Sigmoid colon (tissue), 7 donors: ENCODE data around the gene KLK14. TPM values are rescaled to one million over a fixed set of nuclear protein-coding genes. Genes with fewer than 3 reads are reported as not detected.

Source experiments
- DNase-seq: peaks from one replicate; pipeline ENCODE4 v3.0.0-alpha.2; 2019
- H3K27ac ChIP-seq, 4 donors: fragments of 200-600 bp; sonication (generic); one replicate each; pipeline ENCODE4 v1.5.1; 2016 to 2019; ENCODE audit warnings: mild to moderate bottlenecking in 1 of 4
- H3K27me3 ChIP-seq, 3 donors: fragments of 200-600 bp; sonication (generic); one replicate each; pipeline ENCODE4 v1.5.1; 2019; ENCODE audit warnings: mild to moderate bottlenecking in 1 of 3
- H3K36me3 ChIP-seq, 4 donors: fragments of 200-600 bp; sonication (generic); one replicate each; pipeline ENCODE4 v1.5.1; 2016 to 2019
- H3K4me1 ChIP-seq, 4 donors: fragments of 200-600 bp; sonication (generic); one replicate each; pipeline ENCODE4 v1.5.1; 2017 to 2019
- H3K4me3 ChIP-seq, 4 donors: fragments of 200-600 bp; sonication (generic); one replicate each; pipeline ENCODE4 v1.5.1; 2017 to 2019; ENCODE audit warnings: mild to moderate bottlenecking in 2 of 4, moderate library complexity in 1 of 4
- H3K9me3 ChIP-seq, 4 donors: fragments of 200-600 bp in 3 of 4; sonication (generic) in 3 of 4; one replicate each; pipeline versions ENCODE4 v1.5.1 to v1.6.1; 2013 to 2019
- CTCF ChIP-seq, 4 experiments: fragments of 450-650 bp in 3 of 4; fragments of 200-600 bp in 1 of 4; IDR thresholded peaks; one replicate each; pipeline ENCODE4 v1.5.1; 2016 to 2019; ENCODE audit warnings: antibody characterized with exemption in 4 of 4, mild to moderate bottlenecking in 3 of 4, moderate library complexity in 2 of 4
- EP300 ChIP-seq, 4 donors: sonication (generic); formaldehyde crosslinking; IDR thresholded peaks; one replicate each; pipeline ENCODE4 v1.6.1; 2017; ENCODE audit warnings: antibody characterized with exemption in 4 of 4
- POLR2A ChIP-seq, 2 donors: fragments of 450-650 bp; IDR thresholded peaks; one replicate each; pipeline ENCODE4 v1.6.1; 2016; ENCODE audit warnings: antibody characterized with exemption in 2 of 2, mild to moderate bottlenecking in 2 of 2, moderate library complexity in 2 of 2
- POLR2AphosphoS5 ChIP-seq, 4 donors: sonication (generic); formaldehyde crosslinking; IDR thresholded peaks; one replicate each; pipeline ENCODE4 v1.6.1; 2017; ENCODE audit warnings: antibody characterized with exemption in 4 of 4
- WGBS, 2 donors: extraction: QIAGEN DNeasy Blood & Tissue Kit; methylation state at CpG; one replicate each; pipeline ENCODE4 v1.1.7; 2013; 5-methylcytosine and 5-hydroxymethylcytosine counted together
- intact Hi-C: fragments of 100-400 bp; cut with DNase I; formaldehyde crosslinking; loops from one replicate; pipeline ENCODE4 v1.15.1; 2023
- polyA plus RNA-seq, 3 donors: library from polyadenylated mRNA; stranded (reverse); fragments of 200-250 nt; gene quantifications; one replicate each; pipeline ENCODE4 v1.2.3, GENCODE V29; 2013
- total RNA-seq, 4 donors: library from RNA; depleted of rRNA; stranded (reverse); fragments of >200 nt; gene quantifications; one replicate each; pipeline ENCODE4 v1.1.0, GENCODE V29; 2016
- donor health status: healthy with polysubstance abuse.
- donor health status: Bipolar disorder and iron deficiency.
- donor health status: healthy.

The KLK14 gene
- total and polyA plus RNA-seq, 7 donors, result 0.51 TPM; not detected in 6

DNA sequence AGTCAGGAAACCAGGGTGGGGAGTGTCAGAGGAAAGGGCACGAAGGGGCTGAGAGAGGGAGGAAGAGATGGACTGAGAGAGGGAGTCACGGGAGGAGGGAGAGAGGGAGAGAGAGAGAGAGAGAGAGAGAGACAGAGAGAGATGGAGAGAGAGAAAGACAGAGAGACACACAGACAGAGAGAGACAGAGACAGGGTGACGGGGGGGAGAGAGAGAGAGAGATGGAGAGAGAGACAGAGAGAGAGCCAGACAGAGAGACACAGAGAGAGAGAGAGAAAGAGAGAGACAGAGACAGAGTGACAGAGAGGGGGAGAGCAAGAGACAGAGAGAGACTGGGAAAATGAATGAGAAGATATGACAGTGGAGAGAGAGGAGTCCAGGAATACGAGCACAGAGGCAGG is 494 bp upstream of the KLK14 start:
- TF ChIP-seq POLR2A (IDR thresholded peaks at IDR 0.05) (no peak), CTCF (IDR thresholded peaks at IDR 0.05) (no peak), POLR2AphosphoS5 (IDR thresholded peaks at IDR 0.05) (no peak), EP300 (IDR thresholded peaks at IDR 0.05) (no peak)
- Histone ChIP-seq H3K36me3 (no peaks in the 10 kb centered on the region), H3K9me3 (no peaks in the 10 kb centered on the region), H3K4me3 (no peak overlapping the region), H3K27me3 (peaks cover 0 to 15% (median 0%) of the 10 kb centered on the region in 3 donors), H3K4me1 (no peaks in the 10 kb centered on the region), H3K27ac (no peak overlapping the region)
- intact Hi-C loops, result no loop called here
- DNase-seq, result no peak
- WGBS, 2 donors, result 24 to 38% methylated on average over 4 of the region's 4 CpGs

DNA sequence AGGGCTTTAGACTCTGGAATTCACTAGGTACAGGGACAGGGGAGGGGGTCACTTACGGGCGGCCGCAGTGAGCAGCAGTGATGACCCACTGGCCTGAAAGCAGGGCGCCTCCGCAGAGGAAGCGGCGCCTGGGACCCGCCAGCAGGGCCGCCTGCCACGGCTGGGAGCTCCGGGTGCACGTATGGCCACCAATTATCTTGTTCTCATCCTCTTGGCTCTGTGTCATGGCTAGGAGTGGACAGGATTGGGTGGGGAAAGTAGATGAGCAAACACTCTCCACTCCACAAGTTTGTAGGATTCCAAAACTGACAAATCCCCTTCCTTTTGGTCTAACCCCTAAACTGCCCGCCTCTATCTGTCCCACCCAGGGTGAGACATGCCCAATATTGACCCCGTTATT is 1.2 kb downstream of the KLK14 start:
- 90 to 91% methylated on average over 14 of the region's 14 CpGs for WGBS, 2 donors

GRCh38 chr19:51079481-51080110 is 3.1 kb downstream of the KLK14 start:
- WGBS, 2 donors, result 78 to 86% methylated on average over 27 of the region's 27 CpGs

More for the DNA sequence above, 1.2 kb downstream of the KLK14 start:
- TF ChIP-seq CTCF (IDR thresholded peaks at IDR 0.05) (no peak), POLR2A (IDR thresholded peaks at IDR 0.05) (no peak), POLR2AphosphoS5 (IDR thresholded peaks at IDR 0.05) (no peak), EP300 (IDR thresholded peaks at IDR 0.05) (no peak)
- intact Hi-C loops, result no loop called here
- Histone ChIP-seq H3K27ac (no peak overlapping the region), H3K27me3 (peaks cover 0 to 15% (median 0%) of the 10 kb centered on the region in 3 donors), H3K36me3 (no peaks in the 10 kb centered on the region), H3K9me3 (no peaks in the 10 kb centered on the region), H3K4me3 (no peak overlapping the region), H3K4me1 (no peaks in the 10 kb centered on the region)
- no peak for DNase-seq

DNA sequence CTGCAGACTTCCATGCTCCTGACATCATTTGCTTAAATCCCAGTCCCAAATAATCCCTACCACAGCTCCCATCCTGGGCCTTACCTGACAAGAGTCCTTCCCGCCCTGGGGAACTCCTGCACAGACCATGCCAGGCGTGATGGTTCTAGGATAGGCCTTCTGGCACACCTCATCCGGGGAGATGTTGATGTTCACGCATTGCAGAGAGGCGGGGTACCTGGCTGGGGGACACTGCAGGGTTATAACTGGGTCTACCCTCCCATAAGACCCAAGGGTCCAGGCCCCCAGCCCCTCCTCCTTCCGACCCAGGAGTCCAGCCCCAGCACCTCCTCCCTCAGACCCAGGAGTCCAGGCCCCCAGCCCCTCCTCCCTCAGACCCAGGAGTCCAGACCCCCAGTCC is 4.0 kb downstream of the KLK14 start:
- no peak overlapping the region for H3K4me3 ChIP-seq
- intact Hi-C loops, result no loop called here
- H3K4me1 ChIP-seq, result no peaks in the 10 kb centered on the region
- TF ChIP-seq EP300 (IDR thresholded peaks at IDR 0.05) (no peak), POLR2AphosphoS5 (IDR thresholded peaks at IDR 0.05) (no peak), POLR2A (IDR thresholded peaks at IDR 0.05) (no peak), CTCF (IDR thresholded peaks at IDR 0.05) (no peak)
- H3K27ac ChIP-seq, result no peak overlapping the region
- H3K9me3 ChIP-seq, result peaks cover 0 to 4% (median 0%) of the 10 kb centered on the region in 4 donors
- peaks cover 0 to 15% (median 0%) of the 10 kb centered on the region in 3 donors for H3K27me3 ChIP-seq
- WGBS, 2 donors, result 85 to 90% methylated on average over 6 of the region's 6 CpGs
- no peaks in the 10 kb centered on the region for H3K36me3 ChIP-seq
- DNase-seq, result no peak

More at GRCh38 chr19:51079481-51080110, 3.1 kb downstream of the KLK14 start:
- Histone ChIP-seq H3K27me3 (peaks cover 0 to 15% (median 0%) of the 10 kb centered on the region in 3 donors), H3K9me3 (no peaks in the 10 kb centered on the region), H3K4me1 (no peaks in the 10 kb centered on the region), H3K4me3 (no peak overlapping the region), H3K36me3 (no peaks in the 10 kb centered on the region), H3K27ac (no peak overlapping the region)
- intact Hi-C loops, result no loop called here
- TF ChIP-seq EP300 (IDR thresholded peaks at IDR 0.05) (no peak), POLR2A (IDR thresholded peaks at IDR 0.05) (no peak), CTCF (IDR thresholded peaks at IDR 0.05) (no peak), POLR2AphosphoS5 (IDR thresholded peaks at IDR 0.05) (no peak)
- no peak for DNase-seq

GRCh38 chr19:51078104-51078503 is 4.6 kb downstream of the KLK14 start:
- H3K4me3 ChIP-seq, result no peak overlapping the region

More at GRCh38 chr19:51078104-51078503, 4.6 kb downstream of the KLK14 start:
- Histone ChIP-seq H3K27me3 (peaks cover 0 to 15% (median 0%) of the 10 kb centered on the region in 3 donors), H3K9me3 (peaks cover 0 to 8% (median 2%) of the 10 kb centered on the region in 4 donors), H3K4me1 (no peaks in the 10 kb centered on the region), H3K36me3 (no peaks in the 10 kb centered on the region), H3K27ac (no peak overlapping the region)
- intact Hi-C loops, result no loop called here
- no peak for TF ChIP-seq POLR2AphosphoS5 (IDR thresholded peaks at IDR 0.05)
- no peak for TF ChIP-seq EP300 (IDR thresholded peaks at IDR 0.05)
- TF ChIP-seq CTCF (IDR thresholded peaks at IDR 0.05), result no peak
- no peak for TF ChIP-seq POLR2A (IDR thresholded peaks at IDR 0.05)
- WGBS, 2 donors, result 63 to 64% methylated on average over 6 of the region's 6 CpGs
- no peak for DNase-seq
